Measurements from ENCODE around the gene TBX1.

GRCh38 chr22:19748139-19748538 lies 12.4 kb upstream of the TBX1 start:
- no peak for TF ChIP-seq CTCF (conservative IDR thresholded peaks at IDR 0.05 in 1 of 2, IDR thresholded peaks at IDR 0.05 in 1 of 2; ENCODE audit: extremely low read depth in 1 of 2, insufficient read depth in 1 of 2, low read depth in 1 of 2, low read length in 2 of 2)
- no peak for TF ChIP-seq EZH2 (IDR thresholded peaks at IDR 0.05; ENCODE audit: borderline replicate concordance, low read length)
